ENCODE results near the gene PTCH1.

Gene PTCH1

DNA sequence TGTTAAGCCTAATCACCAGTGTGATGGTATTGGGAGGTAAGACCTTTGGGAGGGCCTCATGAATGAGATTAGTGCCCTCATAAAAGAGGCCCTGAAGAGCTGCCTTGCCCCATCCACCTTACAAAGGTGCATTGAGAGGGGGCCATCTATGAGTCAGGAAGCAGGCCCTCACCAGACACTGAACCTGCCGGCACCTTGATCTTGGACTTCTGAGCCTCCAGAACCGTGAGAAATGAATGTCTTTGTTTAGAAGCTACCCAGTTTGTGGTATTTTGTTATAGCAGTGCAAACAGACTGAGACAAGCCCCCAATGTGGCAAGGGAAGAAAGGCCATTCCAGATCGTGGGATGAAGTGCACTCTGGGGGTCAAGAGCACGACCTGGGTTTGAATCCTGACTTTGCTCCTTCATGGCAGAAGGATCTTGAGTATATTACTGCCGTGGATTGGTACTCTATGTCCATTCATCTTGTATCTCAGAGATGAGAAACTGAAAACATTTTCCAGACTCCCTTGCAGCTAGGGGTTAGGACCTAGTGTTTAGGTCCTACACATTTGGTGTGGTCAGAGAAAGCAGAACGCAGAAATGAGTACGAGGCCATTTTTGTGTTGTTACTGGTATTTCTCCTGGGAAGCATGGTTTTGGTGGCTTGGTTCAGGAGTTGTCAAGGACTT lies 86.7 kb downstream of the PTCH1 start:
- TF ChIP-seq, protein P1, sequence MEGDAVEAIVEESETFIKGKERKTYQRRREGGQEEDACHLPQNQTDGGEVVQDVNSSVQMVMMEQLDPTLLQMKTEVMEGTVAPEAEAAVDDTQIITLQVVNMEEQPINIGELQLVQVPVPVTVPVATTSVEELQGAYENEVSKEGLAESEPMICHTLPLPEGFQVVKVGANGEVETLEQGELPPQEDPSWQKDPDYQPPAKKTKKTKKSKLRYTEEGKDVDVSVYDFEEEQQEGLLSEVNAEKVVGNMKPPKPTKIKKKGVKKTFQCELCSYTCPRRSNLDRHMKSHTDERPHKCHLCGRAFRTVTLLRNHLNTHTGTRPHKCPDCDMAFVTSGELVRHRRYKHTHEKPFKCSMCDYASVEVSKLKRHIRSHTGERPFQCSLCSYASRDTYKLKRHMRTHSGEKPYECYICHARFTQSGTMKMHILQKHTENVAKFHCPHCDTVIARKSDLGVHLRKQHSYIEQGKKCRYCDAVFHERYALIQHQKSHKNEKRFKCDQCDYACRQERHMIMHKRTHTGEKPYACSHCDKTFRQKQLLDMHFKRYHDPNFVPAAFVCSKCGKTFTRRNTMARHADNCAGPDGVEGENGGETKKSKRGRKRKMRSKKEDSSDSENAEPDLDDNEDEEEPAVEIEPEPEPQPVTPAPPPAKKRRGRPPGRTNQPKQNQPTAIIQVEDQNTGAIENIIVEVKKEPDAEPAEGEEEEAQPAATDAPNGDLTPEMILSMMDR (IDR thresholded peaks at IDR 0.05) = no peak
- Histone ChIP-seq H3K27ac (no peak overlapping the region), H3K27me3 (peaks cover 43% of the 10 kb centered on the region)

DNA sequence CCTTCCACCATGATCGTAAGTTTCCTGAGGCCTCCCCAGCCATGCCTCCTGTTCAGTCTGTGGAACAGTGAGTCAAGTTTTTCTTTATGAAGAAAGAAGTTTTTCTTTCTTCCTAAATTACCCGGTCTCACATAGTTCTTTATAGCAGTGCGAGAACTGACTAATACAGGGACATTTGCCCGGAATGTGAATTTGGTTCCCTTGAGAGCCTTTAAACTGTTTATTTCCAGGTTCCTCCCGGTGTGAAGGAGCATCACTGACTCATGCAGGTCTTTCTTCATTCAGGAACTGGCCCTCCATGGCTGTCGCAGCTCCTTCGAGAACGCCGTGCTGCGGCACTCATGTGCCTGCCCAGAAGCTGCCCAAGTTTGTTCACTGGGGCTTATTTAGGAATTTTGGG lies 87.7 kb downstream of the PTCH1 start:
- Histone ChIP-seq H3K4me1 (ENCODE audit: control insufficient read depth in 1 of 2, insufficient read depth in 1 of 2, low read depth in 1 of 2, low read length in 1 of 2) (no peaks in the 10 kb centered on the region), H3K27me3 (peaks cover 52% of the 10 kb centered on the region), H3K4me3 (ENCODE audit: low read depth in 1 of 2, low read length in 1 of 2) (no peak overlapping the region), H3K9me3 (peaks cover 7% of the 10 kb centered on the region), H3K27ac (no peak overlapping the region), H3K36me3 (no peaks in the 10 kb centered on the region)
- TF ChIP-seq, protein P1 (IDR thresholded peaks at IDR 0.05) = no peak

More for the DNA sequence above, 86.7 kb downstream of the PTCH1 start:
- Histone ChIP-seq H3K4me1 (ENCODE audit: control insufficient read depth in 1 of 2, insufficient read depth in 1 of 2, low read depth in 1 of 2, low read length in 1 of 2) (no peaks in the 10 kb centered on the region), H3K9me3 (peaks cover 4% of the 10 kb centered on the region), H3K36me3 (no peaks in the 10 kb centered on the region), H3K4me3 (ENCODE audit: low read depth in 1 of 2, low read length in 1 of 2) (no peak overlapping the region)

DNA sequence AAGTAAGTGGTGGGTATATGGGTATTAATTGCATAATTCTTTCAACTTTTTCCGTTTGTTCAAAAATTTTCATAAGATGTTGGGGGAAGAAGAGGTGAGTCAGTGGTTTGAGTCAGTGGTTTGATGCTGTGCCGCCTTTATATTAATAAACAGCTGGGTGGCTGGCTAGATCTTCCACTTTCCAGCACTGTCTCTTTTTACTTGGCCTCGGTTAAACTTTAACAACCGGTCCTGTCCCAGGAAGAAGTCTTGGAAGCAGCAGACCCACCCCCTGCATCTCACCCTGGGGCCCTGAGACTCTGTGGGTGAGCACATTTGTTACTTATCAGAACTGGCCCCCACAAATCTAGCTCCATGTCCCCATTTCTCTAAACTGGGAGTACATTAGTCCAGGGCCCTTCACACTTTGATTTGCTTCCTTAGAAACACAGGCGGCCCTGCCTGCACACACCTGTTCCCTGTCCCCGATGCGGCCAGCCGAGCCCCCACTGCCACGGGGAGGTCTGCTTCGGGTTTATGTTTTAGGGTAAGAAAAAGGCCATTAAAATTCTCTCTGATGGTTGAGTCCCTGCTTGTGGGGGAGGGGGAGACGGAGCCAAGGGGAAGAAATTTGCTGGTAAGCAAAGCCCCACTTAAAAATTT lies 90.7 kb downstream of the PTCH1 start:
- Histone ChIP-seq H3K9me3 (peaks cover 3% of the 10 kb centered on the region), H3K27ac (no peak overlapping the region)

DNA sequence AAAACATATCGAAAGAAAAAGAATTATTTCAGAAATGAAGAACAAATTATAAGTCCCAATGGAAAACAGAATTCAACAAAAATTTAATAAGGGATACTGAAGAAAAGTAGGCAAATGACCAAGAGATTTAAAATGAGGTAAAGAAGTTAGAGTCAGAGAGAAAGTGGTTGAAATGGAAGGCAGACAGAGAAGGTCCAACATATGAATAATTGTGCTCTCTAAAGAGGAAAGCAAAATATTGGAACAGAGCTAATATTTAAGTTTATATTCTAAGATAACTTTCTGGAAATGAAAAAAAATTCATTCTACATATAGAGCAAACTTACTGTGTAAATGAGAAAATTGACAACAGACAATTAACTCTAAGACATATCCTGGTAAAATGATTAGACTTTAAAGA lies 94.1 kb downstream of the PTCH1 start:
- H3K27ac ChIP-seq = no peak overlapping the region
- H3K4me1 ChIP-seq (ENCODE audit: control insufficient read depth in 1 of 2, insufficient read depth in 1 of 2, low read depth in 1 of 2, low read length in 1 of 2) = no peaks in the 10 kb centered on the region
- no peak overlapping the region for H3K4me3 ChIP-seq (ENCODE audit: low read depth in 1 of 2, low read length in 1 of 2)
- TF ChIP-seq, protein P1 (IDR thresholded peaks at IDR 0.05) = no peak
- H3K27me3 ChIP-seq = peaks cover 39% of the 10 kb centered on the region
- H3K36me3 ChIP-seq = no peaks in the 10 kb centered on the region
- peaks cover 3% of the 10 kb centered on the region for H3K9me3 ChIP-seq

More for the DNA sequence above, 90.7 kb downstream of the PTCH1 start:
- TF ChIP-seq, protein P1 (IDR thresholded peaks at IDR 0.05) = no peak
- Histone ChIP-seq H3K27me3 (peaks cover 57% of the 10 kb centered on the region), H3K36me3 (no peaks in the 10 kb centered on the region), H3K4me3 (ENCODE audit: low read depth in 1 of 2, low read length in 1 of 2) (no peak overlapping the region), H3K4me1 (ENCODE audit: control insufficient read depth in 1 of 2, insufficient read depth in 1 of 2, low read depth in 1 of 2, low read length in 1 of 2) (no peaks in the 10 kb centered on the region)

DNA sequence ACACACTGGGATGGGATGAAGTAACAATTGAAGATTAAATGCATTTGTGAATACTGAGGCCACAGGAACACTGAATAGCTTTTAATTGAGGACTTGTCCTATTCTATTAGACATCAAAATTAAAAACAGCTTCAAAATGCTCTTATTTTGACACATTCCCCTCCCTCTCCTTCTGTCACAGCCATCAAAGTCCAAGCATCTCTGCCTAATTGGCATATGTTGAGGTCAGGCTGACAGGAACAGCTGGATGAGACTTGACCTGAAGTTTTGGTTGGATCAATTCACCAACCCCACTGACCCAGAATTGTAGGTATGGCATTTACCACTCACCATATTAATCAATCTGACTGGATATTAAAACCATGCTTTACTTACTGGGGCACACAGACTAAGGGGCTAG lies 96.3 kb downstream of the PTCH1 start:
- Histone ChIP-seq H3K4me1 (ENCODE audit: control insufficient read depth in 1 of 2, insufficient read depth in 1 of 2, low read depth in 1 of 2, low read length in 1 of 2) (no peaks in the 10 kb centered on the region), H3K27me3 (peaks cover 18% of the 10 kb centered on the region), H3K27ac (no peak overlapping the region), H3K4me3 (ENCODE audit: low read depth in 1 of 2, low read length in 1 of 2) (no peak overlapping the region), H3K36me3 (no peaks in the 10 kb centered on the region), H3K9me3 (peaks cover 3% of the 10 kb centered on the region)
- TF ChIP-seq, protein P1 (IDR thresholded peaks at IDR 0.05) = no peak

Data from neutrophil (primary cell).